GM18870 (cell line): ENCODE data around the gene NR2F1-AS1.
"Not testable (repeated sequence)": the region's sequence is repeated elsewhere in the genome, so short reads cannot be mapped to it uniquely, and the experiment has no call there.

ENCODE experiments used
- ATAC-seq: cut with Tn5 transposase; IDR thresholded peaks from one replicate; pipeline ENCODE4 v1.9.1; 2021; ENCODE audit warnings: moderate library complexity; ENCODE audit not compliant: unreplicated experiment

The NR2F1-AS1 gene

GRCh38 chr5:93395971-93396379 is 185.0 kb downstream of the NR2F1-AS1 start:
- ATAC-seq = no peak

GRCh38 chr5:93395010-93395409 is 186.0 kb downstream of the NR2F1-AS1 start:
- no peak for ATAC-seq

GRCh38 chr5:93394301-93394700 is 186.7 kb downstream of the NR2F1-AS1 start:
- ATAC-seq = no peak

GRCh38 chr5:93391169-93391568 is 189.8 kb downstream of the NR2F1-AS1 start:
- ATAC-seq = not testable (repeated sequence)

GRCh38 chr5:93385655-93386054 is 195.4 kb downstream of the NR2F1-AS1 start:
- no peak for ATAC-seq

GRCh38 chr5:93384995-93385394 is 196.0 kb downstream of the NR2F1-AS1 start:
- no peak for ATAC-seq

- ATAC-seq = no peak
Observed at GRCh38 chr5:93384026-93384425, 197.0 kb downstream of the NR2F1-AS1 start.

GRCh38 chr5:93382188-93382825 is 198.7 kb downstream of the NR2F1-AS1 start:
- no peak for ATAC-seq

- no peak for ATAC-seq
Observed at GRCh38 chr5:93381057-93381456, 200.0 kb downstream of the NR2F1-AS1 start.

GRCh38 chr5:93378073-93378472 is 202.9 kb downstream of the NR2F1-AS1 start:
- no peak for ATAC-seq

GRCh38 chr5:93371893-93372292 is 209.1 kb downstream of the NR2F1-AS1 start:
- ATAC-seq = no peak

- no peak for ATAC-seq
Observed at GRCh38 chr5:93364378-93364777, 216.6 kb downstream of the NR2F1-AS1 start.

- ATAC-seq = no peak
Observed at GRCh38 chr5:93360436-93361088, 220.5 kb downstream of the NR2F1-AS1 start.

- no peak for ATAC-seq
Observed at GRCh38 chr5:93359960-93360305, 221.1 kb downstream of the NR2F1-AS1 start.
